NB4 (cell line): Measurements from ENCODE around the gene TOP2A.

Source experiments
- DNase-seq: peaks from one replicate; pipeline ENCODE4 v3.0.0; 2010; ENCODE audit warnings: low read depth
- H3K4me3 ChIP-seq: one replicate; pipeline ENCODE4 v1.5.1; 2011; ENCODE audit warnings: mild to moderate bottlenecking, low read depth, low read length, moderate library complexity
- MYC ChIP-seq: IDR thresholded peaks from 2 replicates; pipeline ENCODE4 v1.6.1; 2011; ENCODE audit warnings: low read depth, low read length
- POLR2A ChIP-seq: IDR thresholded peaks from 2 replicates; pipeline ENCODE4 v1.6.1; 2011; ENCODE audit warnings: mild to moderate bottlenecking; ENCODE audit not compliant: insufficient read length; ENCODE audit errors: extremely low read depth
- TF ChIP-seq, protein P1 (sequence below): IDR thresholded peaks from one replicate; pipeline ENCODE4 v1.5.1; 2012; ENCODE audit warnings: low read depth, low read length
- TF ChIP-seq, protein P2 (sequence below): IDR thresholded peaks from 2 replicates; pipeline ENCODE4 v1.6.1; 2011; ENCODE audit warnings: low read depth, low read length

The TOP2A gene

DNA sequence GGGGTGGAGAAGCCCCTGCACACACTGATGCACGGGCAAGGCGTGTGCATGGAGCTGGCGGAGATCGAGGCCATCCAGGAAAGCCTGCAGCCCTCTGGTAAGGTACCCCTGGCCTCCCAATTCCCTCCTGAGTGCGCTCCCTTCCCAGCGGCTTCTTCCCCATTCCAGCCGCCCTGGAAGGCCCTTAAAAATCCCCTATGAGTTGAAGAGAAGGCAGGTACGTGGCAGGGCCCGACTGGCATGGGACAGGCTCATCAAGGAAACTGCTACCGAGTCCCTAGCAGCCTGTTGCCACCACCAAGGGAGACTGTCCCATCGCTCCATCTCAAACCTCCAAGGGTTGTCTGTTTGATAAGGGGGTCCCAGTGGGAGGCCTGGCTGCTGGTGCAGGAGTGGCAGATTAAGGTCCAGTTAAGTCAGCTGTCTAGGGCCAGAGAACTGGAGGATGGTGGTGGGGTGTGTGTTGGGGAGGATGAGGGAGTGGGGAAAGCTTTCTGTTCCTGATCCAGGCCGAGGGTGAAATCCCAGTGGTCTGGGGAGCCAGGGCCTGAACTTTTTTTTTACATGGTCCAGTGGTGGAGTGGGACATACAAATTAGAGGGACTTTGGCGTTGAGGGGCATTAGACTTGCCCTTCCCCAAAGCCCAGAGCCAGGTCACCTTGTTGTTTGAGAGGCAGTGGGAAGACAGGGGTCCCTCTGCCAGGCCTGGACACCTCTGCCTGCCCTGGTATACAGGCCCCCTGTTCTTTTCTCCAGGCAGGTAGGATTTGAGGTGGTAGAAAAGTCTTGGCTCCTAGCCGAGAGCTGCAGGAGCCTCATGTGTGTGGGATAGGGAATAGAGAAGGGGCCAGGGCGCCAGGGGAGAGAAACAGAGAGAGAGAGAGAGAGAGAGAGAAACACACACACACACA, 26.5 kb upstream of the TOP2A start:
- H3K4me3 ChIP-seq, result peak overlapping the region; percentile 80
- peak; percentile 37 for DNase-seq
- TF ChIP-seq, protein P1, sequence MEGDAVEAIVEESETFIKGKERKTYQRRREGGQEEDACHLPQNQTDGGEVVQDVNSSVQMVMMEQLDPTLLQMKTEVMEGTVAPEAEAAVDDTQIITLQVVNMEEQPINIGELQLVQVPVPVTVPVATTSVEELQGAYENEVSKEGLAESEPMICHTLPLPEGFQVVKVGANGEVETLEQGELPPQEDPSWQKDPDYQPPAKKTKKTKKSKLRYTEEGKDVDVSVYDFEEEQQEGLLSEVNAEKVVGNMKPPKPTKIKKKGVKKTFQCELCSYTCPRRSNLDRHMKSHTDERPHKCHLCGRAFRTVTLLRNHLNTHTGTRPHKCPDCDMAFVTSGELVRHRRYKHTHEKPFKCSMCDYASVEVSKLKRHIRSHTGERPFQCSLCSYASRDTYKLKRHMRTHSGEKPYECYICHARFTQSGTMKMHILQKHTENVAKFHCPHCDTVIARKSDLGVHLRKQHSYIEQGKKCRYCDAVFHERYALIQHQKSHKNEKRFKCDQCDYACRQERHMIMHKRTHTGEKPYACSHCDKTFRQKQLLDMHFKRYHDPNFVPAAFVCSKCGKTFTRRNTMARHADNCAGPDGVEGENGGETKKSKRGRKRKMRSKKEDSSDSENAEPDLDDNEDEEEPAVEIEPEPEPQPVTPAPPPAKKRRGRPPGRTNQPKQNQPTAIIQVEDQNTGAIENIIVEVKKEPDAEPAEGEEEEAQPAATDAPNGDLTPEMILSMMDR, result no peak
- TF ChIP-seq, protein P2, sequence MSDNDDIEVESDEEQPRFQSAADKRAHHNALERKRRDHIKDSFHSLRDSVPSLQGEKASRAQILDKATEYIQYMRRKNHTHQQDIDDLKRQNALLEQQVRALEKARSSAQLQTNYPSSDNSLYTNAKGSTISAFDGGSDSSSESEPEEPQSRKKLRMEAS, result no peak
- TF ChIP-seq MYC (no peak), POLR2A (no peak)

DNA sequence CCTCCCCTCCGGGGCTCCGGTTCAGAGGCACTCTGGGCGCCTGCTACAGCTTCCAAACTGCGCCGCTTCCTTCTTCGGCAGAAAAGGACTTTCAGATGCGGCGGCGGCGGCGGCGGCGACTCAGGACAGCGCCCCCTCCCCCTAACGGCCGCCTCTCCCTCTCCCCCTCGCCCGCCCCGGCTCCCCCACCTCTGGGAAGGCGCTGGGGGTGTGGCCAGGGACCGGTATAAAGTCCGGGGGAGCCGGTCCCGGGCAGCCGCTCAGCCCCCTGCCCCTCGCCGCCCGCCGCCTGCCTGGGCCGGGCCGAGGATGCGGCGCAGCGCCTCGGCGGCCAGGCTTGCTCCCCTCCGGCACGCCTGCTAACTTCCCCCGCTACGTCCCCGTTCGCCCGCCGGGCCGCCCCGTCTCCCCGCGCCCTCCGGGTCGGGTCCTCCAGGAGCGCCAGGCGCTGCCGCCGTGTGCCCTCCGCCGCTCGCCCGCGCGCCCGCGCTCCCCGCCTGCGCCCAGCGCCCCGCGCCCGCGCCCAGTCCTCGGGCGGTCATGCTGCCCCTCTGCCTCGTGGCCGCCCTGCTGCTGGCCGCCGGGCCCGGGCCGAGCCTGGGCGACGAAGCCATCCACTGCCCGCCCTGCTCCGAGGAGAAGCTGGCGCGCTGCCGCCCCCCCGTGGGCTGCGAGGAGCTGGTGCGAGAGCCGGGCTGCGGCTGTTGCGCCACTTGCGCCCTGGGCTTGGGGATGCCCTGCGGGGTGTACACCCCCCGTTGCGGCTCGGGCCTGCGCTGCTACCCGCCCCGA, 25.7 kb upstream of the TOP2A start, which contains the start of gene IGFBP4:
Gene IGFBP4 (plus strand): TSS at position 255 of the 792 bp plus-strand sequence. CDS start 286 bp downstream, at position 541.
- peak; percentile 91 for DNase-seq
- TF ChIP-seq MYC (peak; percentile 66), POLR2A (peak; percentile 71)
- TF ChIP-seq, protein P2, result peak; percentile 35; the same call in 1 of the 2 replicates
- TF ChIP-seq, protein P1, result peak; percentile 38
- peak within 1 kb of the TSS; percentile 80 for H3K4me3 ChIP-seq

DNA sequence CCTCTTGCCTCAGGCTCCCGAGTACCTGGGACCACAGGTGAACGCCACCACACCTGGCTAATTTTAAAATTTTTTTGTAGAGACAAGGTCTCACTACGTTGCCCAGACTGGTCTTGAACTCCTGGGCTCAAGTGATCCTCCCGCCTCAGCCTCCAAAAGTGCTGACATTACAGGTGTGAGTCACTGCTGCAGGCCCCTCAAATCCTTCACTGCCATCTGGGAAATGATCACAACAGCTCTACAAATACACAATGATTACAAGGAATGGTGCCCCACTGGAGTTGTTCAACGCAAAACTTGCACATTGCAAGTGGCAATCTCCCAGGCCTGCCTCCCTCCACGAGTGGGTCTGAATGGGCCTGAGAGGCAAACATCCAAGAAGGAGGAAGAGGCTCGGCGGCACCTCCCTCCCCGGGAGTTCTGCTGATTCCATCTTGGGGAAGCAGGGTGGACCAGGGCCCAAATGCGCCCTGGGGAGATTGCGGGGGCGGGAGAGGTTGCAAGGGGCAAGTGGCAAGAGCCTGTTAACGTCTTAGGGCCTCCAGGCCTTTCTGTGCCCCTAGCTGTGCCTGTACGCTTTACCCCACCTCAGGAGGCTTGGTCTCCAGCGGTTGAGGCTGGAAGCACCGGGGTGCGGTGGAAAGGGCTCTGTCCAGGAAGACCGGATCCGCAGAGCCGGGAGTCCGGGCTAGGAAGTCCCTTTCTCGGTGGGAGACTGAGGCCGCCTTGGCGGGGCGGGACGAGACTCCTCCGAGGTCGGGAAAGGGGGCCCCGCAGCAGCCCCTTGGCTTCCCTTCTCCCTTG, 24.9 kb upstream of the TOP2A start:
- TF ChIP-seq POLR2A (no peak), MYC (no peak)
- TF ChIP-seq, protein P2, result no peak
- TF ChIP-seq, protein P1, result no peak
- peak overlapping the region; percentile 59 for H3K4me3 ChIP-seq
- peak; percentile 77 for DNase-seq

DNA sequence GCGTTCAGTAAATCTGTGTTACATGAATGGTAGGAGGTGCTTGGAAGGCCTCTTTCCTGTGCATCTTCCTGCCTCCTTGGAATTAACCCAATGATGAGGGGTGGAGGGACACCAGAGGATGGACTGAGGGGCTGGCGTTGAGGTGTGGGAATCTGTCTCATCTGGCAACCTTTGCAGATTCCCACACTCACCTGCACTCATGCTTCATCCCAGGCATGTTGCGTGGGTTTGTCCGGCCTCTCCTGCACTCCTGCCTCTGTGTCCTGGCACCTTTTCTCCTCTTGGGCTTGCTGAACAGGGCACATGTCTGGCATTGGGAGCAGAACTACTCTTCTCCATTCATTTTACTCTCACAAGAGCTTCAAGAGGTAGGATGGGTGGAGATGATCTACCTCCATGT, 22.5 kb upstream of the TOP2A start:
- H3K4me3 ChIP-seq, result no peak overlapping the region
- no peak for DNase-seq
- TF ChIP-seq, protein P2, result no peak
- TF ChIP-seq, protein P1, result no peak

DNA sequence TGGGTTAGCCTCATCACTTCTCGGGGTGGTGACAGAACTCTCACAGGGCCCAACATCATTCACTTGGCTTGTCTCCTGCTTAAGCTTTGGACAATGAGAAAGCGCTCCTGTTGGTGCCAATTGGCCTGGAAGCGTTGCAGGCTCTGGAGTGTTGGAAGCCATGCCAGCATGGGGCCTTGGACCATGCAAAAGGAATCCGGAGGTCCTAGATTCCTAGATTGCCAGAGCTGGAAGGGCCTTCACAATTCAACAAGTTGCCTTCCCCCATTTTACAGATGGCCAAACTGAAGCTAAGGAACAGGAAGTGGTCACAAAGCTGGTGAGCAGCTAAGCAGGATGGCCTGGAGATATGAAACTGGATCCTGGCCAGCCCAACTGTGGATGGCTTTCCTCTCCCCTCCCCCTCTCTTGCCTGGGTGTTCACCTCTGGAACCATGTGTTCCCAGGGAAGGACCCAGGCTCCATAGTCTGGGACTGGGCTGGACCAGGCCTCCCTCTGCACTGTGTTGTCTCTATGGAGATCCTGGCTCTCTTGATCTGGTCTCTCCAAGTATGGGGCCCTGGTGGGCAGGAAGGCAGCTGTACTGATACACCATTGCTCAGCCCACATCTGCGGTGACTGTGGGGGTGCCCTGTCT, 19.5 kb upstream of the TOP2A start:
- TF ChIP-seq, protein P1, result no peak
- TF ChIP-seq, protein P2, result no peak
- TF ChIP-seq POLR2A, result no peak
- DNase-seq, result peak; percentile 71
- H3K4me3 ChIP-seq, result no peak overlapping the region
